GM19193 (cell line): ENCODE measurements around the gene RGS6.

Experiments used
- POLR2A ChIP-seq: IDR thresholded peaks from 4 replicates; pipeline ENCODE4 v1.6.1; 2011; ENCODE audit not compliant: insufficient read depth, insufficient read length; ENCODE audit errors: extremely low read depth

The RGS6 gene

GRCh38 chr14:72097173-72097783, 165.0 kb downstream of the RGS6 start:
- no peak for TF ChIP-seq POLR2A

GRCh38 chr14:72098210-72098609, 166.0 kb downstream of the RGS6 start:
- no peak for TF ChIP-seq POLR2A

- no peak for TF ChIP-seq POLR2A
Observed at GRCh38 chr14:72099566-72099965, 167.3 kb downstream of the RGS6 start.

- TF ChIP-seq POLR2A: no peak
Observed at GRCh38 chr14:72104011-72104613, 171.9 kb downstream of the RGS6 start.

- TF ChIP-seq POLR2A: no peak
Observed at GRCh38 chr14:72111911-72112310, 179.7 kb downstream of the RGS6 start.

GRCh38 chr14:72118841-72119240, 186.6 kb downstream of the RGS6 start:
- no peak for TF ChIP-seq POLR2A

GRCh38 chr14:72120315-72120714, 188.1 kb downstream of the RGS6 start:
- no peak for TF ChIP-seq POLR2A

- no peak for TF ChIP-seq POLR2A
Observed at GRCh38 chr14:72123755-72124154, 191.5 kb downstream of the RGS6 start.

GRCh38 chr14:72124171-72124570, 191.9 kb downstream of the RGS6 start:
- no peak for TF ChIP-seq POLR2A

- TF ChIP-seq POLR2A: no peak
Observed at GRCh38 chr14:72126091-72126490, 193.9 kb downstream of the RGS6 start.

GRCh38 chr14:72126561-72126960, 194.3 kb downstream of the RGS6 start:
- no peak for TF ChIP-seq POLR2A

GRCh38 chr14:72128629-72129028, 196.4 kb downstream of the RGS6 start:
- TF ChIP-seq POLR2A: no peak

- no peak for TF ChIP-seq POLR2A
Observed at GRCh38 chr14:72129291-72129690, 197.1 kb downstream of the RGS6 start.

- TF ChIP-seq POLR2A: no peak
Observed at GRCh38 chr14:72141084-72141483, 208.9 kb downstream of the RGS6 start.

- TF ChIP-seq POLR2A: no peak
Observed at GRCh38 chr14:72142328-72142727, 210.1 kb downstream of the RGS6 start.

GRCh38 chr14:72146241-72146640, 214.0 kb downstream of the RGS6 start:
- TF ChIP-seq POLR2A: no peak
